SK-N-SH (cell line): Measurements from ENCODE around the gene CD300H. TPM values are rescaled to one million over a fixed set of nuclear protein-coding genes. Genes with fewer than 3 reads are reported as not detected.

Experiments
- CTCF ChIA-PET: fragments of 300-600, 350-600 bp; formaldehyde crosslinking; extraction: SDS; loops from one replicate; lab custom pipeline; 2021; lab: Yijun Ruan, JAX
- POLR2A ChIA-PET: fragments of 350-600 bp; sonication (Branson Sonifier 250); formaldehyde crosslinking; extraction: SDS; loops from one replicate; lab custom pipeline; 2020; ENCODE audit warnings: antibody characterized with exemption, inconsistent platforms; lab: Yijun Ruan, JAX
- DNase-seq: peaks from one replicate; pipeline ENCODE4 v3.0.0; 2012
- H2AFZ ChIP-seq: fragments of 200-600 bp; sonication (generic); 2 replicates; pipeline ENCODE4 v1.8.1; 2016; ENCODE audit warnings: antibody characterized with exemption, mild to moderate bottlenecking, low read depth
- H3F3A ChIP-seq: fragments of 200-600 bp; sonication (generic); replicated peaks from 2 replicates; pipeline ENCODE3; 2016; ENCODE audit warnings: antibody characterized with exemption, mild to moderate bottlenecking; ENCODE audit not compliant: insufficient read depth
- H3K27ac ChIP-seq, 2 experiments: fragments of 200-500 bp in 1 of 2; fragments of 200-600 bp in 1 of 2; sonication (Bioruptor generic) in 1 of 2; sonication (generic), shearing (Covaris generic) in 1 of 2; 2 replicates each; pipeline versions ENCODE4 v1.5.1 to v1.6.1; 2014 to 2016; ENCODE audit warnings: low read depth in 2 of 2, inconsistent platforms in 1 of 2, low read length in 1 of 2, mild to moderate bottlenecking in 1 of 2, mixed read lengths in 1 of 2
- H3K27me3 ChIP-seq: fragments of 200-600 bp; sonication (generic), shearing (Covaris generic); 2 replicates; pipeline ENCODE4 v1.6.1; 2016; ENCODE audit warnings: mixed run types; ENCODE audit not compliant: insufficient read depth
- H3K36me3 ChIP-seq, 2 experiments: fragments of 200-500 bp in 1 of 2; fragments of 200-600 bp in 1 of 2; sonication (Bioruptor generic) in 1 of 2; sonication (generic) in 1 of 2; replicated peaks in 1 of 2; 2 replicates each; pipeline versions ENCODE3 to v1.5.1; 2014 to 2016; ENCODE audit warnings: low read length in 1 of 2, mild to moderate bottlenecking in 1 of 2; ENCODE audit not compliant: insufficient read depth in 2 of 2, control insufficient read depth in 1 of 2
- H3K4me1 ChIP-seq, 2 experiments: fragments of 200-500 bp in 1 of 2; fragments of 200-600 bp in 1 of 2; sonication (Bioruptor generic) in 1 of 2; sonication (generic), shearing (Covaris generic) in 1 of 2; 2 replicates each; pipeline versions ENCODE4 v1.5.1 to v1.6.1; 2014 to 2016; ENCODE audit warnings: low read depth in 1 of 2, low read length in 1 of 2, mixed run types in 1 of 2; ENCODE audit not compliant: insufficient read depth in 2 of 2, control insufficient read depth in 1 of 2
- H3K4me2 ChIP-seq: fragments of 200-600 bp; sonication (generic), shearing (Covaris generic); 2 replicates; pipeline ENCODE4 v1.6.1; 2017; ENCODE audit warnings: mixed run types
- H3K4me3 ChIP-seq, 2 experiments: fragments of 200-500 bp in 1 of 2; fragments of 200-600 bp in 1 of 2; sonication (Bioruptor generic) in 1 of 2; sonication (generic), shearing (Covaris generic) in 1 of 2; 2 replicates each; pipeline versions ENCODE4 v1.5.1 to v1.8.1; 2014 to 2016; ENCODE audit warnings: low read depth in 2 of 2, inconsistent platforms in 1 of 2, low read length in 1 of 2, mild to moderate bottlenecking in 1 of 2, mixed read lengths in 1 of 2, moderate library complexity in 1 of 2
- H3K79me2 ChIP-seq: fragments of 200-600 bp; sonication (generic); 2 replicates; pipeline ENCODE4 v1.8.1; 2017; ENCODE audit warnings: mild to moderate bottlenecking; ENCODE audit not compliant: insufficient read depth
- H3K9ac ChIP-seq: fragments of 200-600 bp; sonication (generic); 2 replicates; pipeline ENCODE4 v1.6.1; 2017; ENCODE audit warnings: mixed run types
- H3K9me2 ChIP-seq: fragments of 200-600 bp; sonication (generic); 2 replicates; pipeline ENCODE4 v1.6.1; 2017; ENCODE audit warnings: mixed run types
- H3K9me3 ChIP-seq: fragments of 200-600 bp; sonication (generic); 2 replicates; pipeline ENCODE4 v1.6.1; 2017; ENCODE audit warnings: mixed run types, mild to moderate bottlenecking, moderate library complexity
- H4K20me1 ChIP-seq: fragments of 200-600 bp; sonication (generic); 2 replicates; pipeline ENCODE4 v1.6.1; 2017; ENCODE audit warnings: mild to moderate bottlenecking, mixed run types; ENCODE audit not compliant: insufficient read depth
- EZH2phosphoT487 ChIP-seq: fragments of 200-600 bp; sonication (generic); IDR thresholded peaks from 2 replicates; pipeline ENCODE4 v1.6.1; 2017; ENCODE audit warnings: low read depth, mixed run types, mild to moderate bottlenecking, antibody characterized with exemption, moderate library complexity, borderline replicate concordance
- FOSL2 ChIP-seq: IDR thresholded peaks from 2 replicates; pipeline ENCODE4 v1.4.0; 2012; ENCODE audit warnings: low read depth, mild to moderate bottlenecking, moderate library complexity, borderline replicate concordance
- GABPA ChIP-seq: IDR thresholded peaks from 2 replicates; pipeline ENCODE4 v1.4.0; 2012; ENCODE audit warnings: low read depth, mild to moderate bottlenecking
- IRF3 ChIP-seq: fragments of 150-350 bp; IDR thresholded peaks from 2 replicates; pipeline ENCODE4 v1.6.1; 2016; ENCODE audit warnings: mild to moderate bottlenecking, low read depth, low read length
- MAX ChIP-seq: IDR thresholded peaks from 2 replicates; pipeline ENCODE4 v1.4.0; 2012; ENCODE audit warnings: low read depth
- MXI1 ChIP-seq: IDR thresholded peaks from 2 replicates; pipeline ENCODE4 v1.6.1; 2012; ENCODE audit warnings: mild to moderate bottlenecking, low read depth, low read length, improper control_type of control experiment
- NFIC ChIP-seq: IDR thresholded peaks from 2 replicates; pipeline ENCODE4 v1.4.0; 2012; ENCODE audit warnings: borderline replicate concordance
- PBX3 ChIP-seq: IDR thresholded peaks from 2 replicates; pipeline ENCODE4; 2012
- TAF1 ChIP-seq: IDR thresholded peaks from 2 replicates; pipeline ENCODE4 v1.6.1; 2012; ENCODE audit warnings: low read depth, mild to moderate bottlenecking, low read length, moderate library complexity, borderline replicate concordance
- TEAD4 ChIP-seq: IDR thresholded peaks from 2 replicates; pipeline ENCODE4 v1.4.0; 2012; ENCODE audit warnings: mild to moderate bottlenecking, borderline replicate concordance; ENCODE audit not compliant: insufficient read depth
- USF1 ChIP-seq: IDR thresholded peaks from 2 replicates; pipeline ENCODE4 v1.4.0; 2012; ENCODE audit warnings: low read depth, borderline replicate concordance
- ZBTB33 ChIP-seq: IDR thresholded peaks from 2 replicates; pipeline ENCODE4 v1.4.0; 2012; ENCODE audit warnings: low read depth, borderline replicate concordance
- WGBS: methylation state at CpG from one replicate; pipeline ENCODE4 v1.1.6; 2017; ENCODE audit warnings: low lambda C conversion rate; 5-methylcytosine and 5-hydroxymethylcytosine counted together
- polyA plus RNA-seq, 3 experiments: library from polyadenylated mRNA; depleted of rRNA; stranded (reverse); fragments of >200 nt; gene quantifications; 2 replicates each; pipeline ENCODE4 v1.2.3, GENCODE V29; 2012

Gene CD300H
- polyA plus RNA-seq, 1 of the 3 experiments (the other 2 are of a cell fraction), result not detected

- no peak overlapping the region for H3K4me2 ChIP-seq
- TF ChIP-seq NFIC, result no peak
- TF ChIP-seq ZBTB33, result no peak
- no peak for TF ChIP-seq TAF1
- TF ChIP-seq FOSL2, result no peak
- no peak for TF ChIP-seq USF1
- no peak for TF ChIP-seq EZH2phosphoT487
- TF ChIP-seq MAX, result no peak
- TF ChIP-seq GABPA, result no peak
- no peak for TF ChIP-seq PBX3
- no peak for TF ChIP-seq IRF3
- no peak for TF ChIP-seq MXI1
- TF ChIP-seq TEAD4, result no peak
- TF ChIP-seq, all 33 proteins: peak for 0
- Histone ChIP-seq H3K4me1 (peaks cover 0 to 7% of the 10 kb centered on the region in 2 experiments; a peak in 1 of 4 replicates), H3K36me3 (no peaks in the 10 kb centered on the region), H3K27ac (no peak overlapping the region), H3K9ac (no peak overlapping the region), H3F3A (no peaks in the 10 kb centered on the region), H3K79me2 (no peaks in the 10 kb centered on the region), H2AFZ (no peak overlapping the region), H3K27me3 (no peaks in the 10 kb centered on the region), H3K9me2 (no peaks in the 10 kb centered on the region), H4K20me1 (no peaks in the 10 kb centered on the region), H3K9me3 (no peaks in the 10 kb centered on the region), H3K4me3 (no peak overlapping the region)
- POLR2A ChIA-PET, result no interaction called here
- CTCF ChIA-PET, result interaction anchor here (5.5 kb wide), 1 partner anchor 29 kb away, joined by 21 read pairs; no protein-coding TSS in a partner anchor
- no peak for DNase-seq
- 33% methylated on average over 6 of the region's 6 CpGs for WGBS
These were observed 27.9 kb upstream of the CD300H start for GRCh38 chr17:74595037-74595750.
